Measurements from ENCODE around the gene HOXB9. TPM values are rescaled to one million over a fixed set of nuclear protein-coding genes. Genes with fewer than 3 reads are reported as not detected.

HOXB9 gene
- total RNA-seq, 1 experiment from 2014 or later = not detected

- Histone ChIP-seq H2BK15ac (ENCODE audit: low read depth, low read length) (no peak overlapping the region), H3K9me3 (ENCODE audit: control insufficient read depth, low read depth, low read length) (no peaks in the 10 kb centered on the region), H2BK120ac (ENCODE audit: low read depth, low read length, poor library complexity, severe bottlenecking) (no peak overlapping the region), H3K56ac (ENCODE audit: insufficient read length, low read depth, low read length) (no peak overlapping the region), H3K4ac (ENCODE audit: low read depth, low read length) (no peak overlapping the region), H3K23ac (ENCODE audit: insufficient read length, low read depth, low read length) (no peak overlapping the region), H3K79me2 (ENCODE audit: insufficient read depth, low read length) (no peaks in the 10 kb centered on the region), H4K20me1 (ENCODE audit: control insufficient read depth, insufficient read depth, insufficient read length) (no peaks in the 10 kb centered on the region), H3K18ac (ENCODE audit: insufficient read length, low read depth, low read length) (no peak overlapping the region), H2BK5ac (ENCODE audit: insufficient read length, low read length) (no peak overlapping the region), H3K14ac (ENCODE audit: insufficient read depth, low read length) (no peak overlapping the region), H2BK20ac (ENCODE audit: low read depth, low read length, poor library complexity, severe bottlenecking) (no peak overlapping the region), H3K79me1 (ENCODE audit: insufficient read depth, low read depth, low read length, poor library complexity, severe bottlenecking) (no peaks in the 10 kb centered on the region), H3K4me1 (ENCODE audit: insufficient read depth, low read length) (no peaks in the 10 kb centered on the region; the same call in 1 of the 2 replicates), H2AK5ac (ENCODE audit: insufficient read length, low read length) (no peak overlapping the region), H3T11ph (ENCODE audit: low read length) (no peak overlapping the region), H3K4me2 (ENCODE audit: insufficient read depth, insufficient read length, low read length) (no peak overlapping the region), H4K5ac (ENCODE audit: insufficient read length, low read depth, low read length) (no peak overlapping the region), H3K27me3 (ENCODE audit: insufficient read depth, low read length) (peaks cover 99% of the 10 kb centered on the region), H2AFZ (ENCODE audit: low read length) (no peak overlapping the region), H3K23me2 (ENCODE audit: insufficient read length, low read depth, low read length, poor library complexity, severe bottlenecking) (peaks cover 5% of the 10 kb centered on the region), H2BK12ac (ENCODE audit: insufficient read length, low read depth, low read length) (no peak overlapping the region), H4K8ac (replicated peaks; ENCODE audit: insufficient read length, low read depth, low read length) (no peak overlapping the region), H3K27ac (ENCODE audit: insufficient read length, low read depth, low read length) (no peak overlapping the region), H4K91ac (ENCODE audit: insufficient read length, low read depth, low read length) (no peak overlapping the region), H3K9ac (ENCODE audit: extremely low read depth, insufficient read length, low read length) (no peak overlapping the region)
- peak; percentile 75 for DNase-seq
- H3K27ac Mint-ChIP-seq = no peak overlapping the region
- WGBS (ENCODE audit: extremely low coverage, insufficient read length, low lambda C conversion rate) = no CpG with 5 or more reads among the region's 69 CpGs
- H3K27me3 Mint-ChIP-seq (ENCODE audit: low read depth) = peaks cover 100% of the 10 kb centered on the region
- H3K4me1 Mint-ChIP-seq = peaks cover 7 to 12% of the 10 kb centered on the region in 2 experiments
- no peak for TF ChIP-seq CTCF (conservative IDR thresholded peaks at IDR 0.05)
- H3K4me3 Mint-ChIP-seq = peak overlapping the region; percentile 25 to 77
- H3K9me3 Mint-ChIP-seq = peaks cover 3 to 18% of the 10 kb centered on the region in 2 experiments; a peak in 4 of 5 replicates
- peaks cover 0 to 2% (median 0%) of the 10 kb centered on the region in 3 experiments; a peak in 1 of 7 replicates for H3K36me3 Mint-ChIP-seq (ENCODE audit: insufficient read depth in 1 of 3, low read depth in 3 of 3)
Observed at GRCh38 chr17:48625495-48626244, 488 bp downstream of the HOXB9 start.

Data from H9 (cell line).